Measurements from ENCODE around the gene DCN. TPM values are rescaled to one million over a fixed set of nuclear protein-coding genes. Genes with fewer than 3 reads are reported as not detected.

Gene DCN
- total and polyA plus RNA-seq, 2 donors (not counting 3 experiments of a cell fraction or from before 2014, with no cell fraction given), result 0.42 to 0.43 TPM

GRCh38 chr12:91230841-91231240, 48.2 kb upstream of the DCN start:
- no peaks in the 10 kb centered on the region for H4K20me1 ChIP-seq (replicated peaks; ENCODE audit: control insufficient read depth, extremely low read depth, insufficient read depth, low read length)
- ChIA-PET POLR2A (no interaction called here), CTCF (interaction anchor here (0.6 to 1.1 kb wide), 2 partner anchors 10 to 116 kb away, joined by 3 read pairs; no protein-coding TSS in a partner anchor)
- H3K4me3 ChIP-seq (replicated peaks in 1 of 3; ENCODE audit: insufficient read depth in 1 of 3, low read depth in 1 of 3, low read length in 3 of 3), result no peak overlapping the region
- no peaks in the 10 kb centered on the region for H3K79me2 ChIP-seq (ENCODE audit: control insufficient read depth, insufficient read depth, low read length)
- TF ChIP-seq POLR2A (IDR thresholded peaks at IDR 0.05; ENCODE audit: low read depth, low read length) (no peak), CTCF (IDR thresholded peaks at IDR 0.05; ENCODE audit: extremely low read depth in 1 of 2, insufficient read depth in 1 of 2, low read depth in 1 of 2, low read length in 2 of 2) (no peak), GATA2 (IDR thresholded peaks at IDR 0.05; ENCODE audit: insufficient read depth, insufficient read length, low read depth, low read length) (no peak), MYC (IDR thresholded peaks at IDR 0.05; ENCODE audit: low read depth, low read length) (no peak), JUN (IDR thresholded peaks at IDR 0.05; ENCODE audit: borderline replicate concordance, insufficient read depth, insufficient read length, low read depth) (no peak), FOS (IDR thresholded peaks at IDR 0.05; ENCODE audit: borderline replicate concordance, insufficient read depth, low read length) (no peak), POLR2AphosphoS5 (IDR thresholded peaks at IDR 0.05; ENCODE audit: insufficient read depth, low read depth, low read length) (no peak), EZH2 (IDR thresholded peaks at IDR 0.05; ENCODE audit: borderline replicate concordance, low read depth, low read length, severe bottlenecking) (no peak), MAX (IDR thresholded peaks at IDR 0.05; ENCODE audit: insufficient read depth, insufficient read length) (no peak)
- H3K4me1 ChIP-seq (ENCODE audit: control insufficient read depth, extremely low read depth, insufficient read depth, low read length), result no peaks in the 10 kb centered on the region
- intact Hi-C loops (cut with micrococcal nuclease) (no loop called here), dilution Hi-C loops (cut with MboI; ENCODE audit: extremely low pct_ligation_motif_present, low sequenced_read_pairs) (no loop called here)
- no TSS peak for BruUV-seq (replicated peaks)
- H3K4me2 ChIP-seq (ENCODE audit: insufficient read depth, low read length), result no peak overlapping the region
- no peaks in the 10 kb centered on the region for H3K27me3 ChIP-seq (ENCODE audit: control insufficient read depth in 2 of 2, insufficient read depth in 2 of 2, low read length in 2 of 2)
- H3K9ac ChIP-seq (replicated peaks; ENCODE audit: extremely low read depth, insufficient read depth, low read length), result no peak overlapping the region
- no peaks in the 10 kb centered on the region for H3K9me3 ChIP-seq (replicated peaks; ENCODE audit: control insufficient read depth, insufficient read depth, low read length)
- H2AFZ ChIP-seq (ENCODE audit: low read depth, low read length), result no peak overlapping the region
- H3K9me1 ChIP-seq (replicated peaks; ENCODE audit: control insufficient read depth, extremely low read depth, insufficient read depth, low read length), result no peaks in the 10 kb centered on the region
- H3K36me3 ChIP-seq (ENCODE audit: control insufficient read depth in 2 of 2, extremely low read depth in 1 of 2, insufficient read depth in 2 of 2, low read length in 2 of 2), result no peaks in the 10 kb centered on the region
- no peak overlapping the region for H3K27ac ChIP-seq (ENCODE audit: insufficient read depth, low read depth, low read length)
- DNase-seq (ENCODE audit: low read depth, low spot score) (no peak), FAIRE-seq (no peak)
